GM18907 (cell line): ENCODE results near the gene SUSD3.
A peak's percentile ranks its signal among the peaks of the same experiment; 100 is the strongest.
"Not testable (repeated sequence)": the region's sequence is repeated elsewhere in the genome, so short reads cannot be mapped to it uniquely, and the experiment has no call there.

Source experiments
- ATAC-seq: cut with Tn5 transposase; IDR thresholded peaks from one replicate; pipeline ENCODE4 v1.9.1; 2021; ENCODE audit warnings: mild to moderate bottlenecking, moderate library complexity; ENCODE audit not compliant: unreplicated experiment

The SUSD3 gene

GRCh38 chr9:93091453-93092081 lies 33.1 kb downstream of the SUSD3 start:
- no peak for ATAC-seq

DNA sequence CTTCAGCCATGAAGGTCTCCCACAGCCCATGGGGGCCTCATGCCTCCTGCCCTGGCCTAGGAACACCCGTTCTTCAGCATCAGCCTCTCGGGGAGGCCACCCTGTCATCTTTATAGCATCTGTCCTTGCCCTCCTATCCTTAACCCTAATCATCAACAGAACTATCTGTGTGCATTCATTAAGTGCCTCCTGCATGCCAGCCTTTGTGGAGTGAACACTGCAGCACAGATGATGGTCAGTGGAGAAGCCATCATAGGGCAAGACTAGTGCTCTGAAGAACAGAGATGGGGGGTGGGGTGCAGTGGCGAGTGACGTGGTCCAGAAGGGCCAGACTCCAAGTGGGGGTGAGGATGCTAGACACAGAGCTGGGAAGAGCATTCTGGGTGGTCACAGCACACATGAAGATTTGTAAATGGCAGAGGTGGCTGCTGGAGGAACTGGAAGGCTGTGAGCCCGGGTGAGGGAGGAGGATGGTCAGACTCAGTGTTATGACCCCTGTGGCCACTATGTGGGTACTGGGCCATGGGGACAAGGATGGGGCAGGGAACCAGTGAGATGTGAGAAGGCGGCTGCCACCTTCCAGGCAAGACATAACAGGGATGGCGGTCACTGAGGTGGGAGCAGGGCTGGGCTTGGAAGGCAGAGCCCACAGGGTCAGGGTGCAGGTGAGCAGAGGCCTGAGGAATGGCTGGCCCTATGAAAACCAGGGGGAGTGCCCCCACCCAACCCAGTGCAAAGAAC lies 33.9 kb downstream of the SUSD3 start:
- ATAC-seq = no peak

DNA sequence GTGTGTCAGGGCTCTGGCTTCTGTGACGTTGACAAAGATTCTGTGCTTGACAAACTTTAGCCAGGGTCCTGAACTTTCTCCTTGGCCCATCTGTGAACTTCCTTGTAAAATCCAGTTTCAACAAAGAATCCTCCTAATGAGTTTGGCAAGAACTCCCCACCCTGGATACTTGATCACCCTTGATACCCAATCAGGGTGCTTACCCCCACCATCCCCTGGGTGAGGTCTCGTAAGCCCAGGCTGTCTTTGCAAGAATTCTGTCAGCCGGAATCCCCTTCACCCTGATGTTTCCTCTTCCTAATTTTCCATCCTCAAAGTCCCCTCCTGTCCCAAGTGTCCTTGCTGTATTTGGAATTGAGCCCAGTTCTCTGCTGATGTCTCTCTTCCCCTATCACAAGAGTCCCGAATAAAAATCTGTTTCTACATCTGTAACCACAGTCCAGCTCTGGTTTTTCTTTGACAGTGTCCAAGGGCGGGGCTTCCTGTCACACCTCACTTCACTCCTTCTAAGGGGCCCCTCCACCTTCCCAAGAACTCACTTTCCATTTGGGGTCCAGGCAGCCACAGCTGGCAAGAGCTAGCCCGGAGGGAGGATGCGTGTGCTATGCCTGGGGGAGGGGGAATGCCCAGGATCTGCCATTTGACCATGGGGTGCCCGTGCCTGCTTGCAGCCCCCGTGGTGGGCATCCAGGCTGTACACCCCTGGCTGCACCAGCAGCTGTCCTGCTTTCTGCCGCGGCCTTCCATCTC lies 34.8 kb downstream of the SUSD3 start:
- ATAC-seq = no peak

GRCh38 chr9:93093877-93094657 lies 35.6 kb downstream of the SUSD3 start:
- no peak for ATAC-seq

- ATAC-seq = no peak
These were observed 36.2 kb downstream of the SUSD3 start for GRCh38 chr9:93094658-93095204.

- ATAC-seq = peak; percentile 65
These were observed 37.0 kb downstream of the SUSD3 start for GRCh38 chr9:93095205-93096130.

- peak; percentile 51 for ATAC-seq
These were observed 37.8 kb downstream of the SUSD3 start, which contains the start of gene CARD19 for GRCh38 chr9:93096131-93096802. Gene CARD19, plus strand, starts transcription at chr9:93096217. Its CDS starts 129 bp downstream, at chr9:93096346.

- no peak for ATAC-seq
These were observed 38.4 kb downstream of the SUSD3 start for GRCh38 chr9:93096811-93097382.

- ATAC-seq = no peak
These were observed 39.2 kb downstream of the SUSD3 start for GRCh38 chr9:93097511-93098201.

GRCh38 chr9:93098236-93098946 lies 39.9 kb downstream of the SUSD3 start:
- ATAC-seq = no peak

DNA sequence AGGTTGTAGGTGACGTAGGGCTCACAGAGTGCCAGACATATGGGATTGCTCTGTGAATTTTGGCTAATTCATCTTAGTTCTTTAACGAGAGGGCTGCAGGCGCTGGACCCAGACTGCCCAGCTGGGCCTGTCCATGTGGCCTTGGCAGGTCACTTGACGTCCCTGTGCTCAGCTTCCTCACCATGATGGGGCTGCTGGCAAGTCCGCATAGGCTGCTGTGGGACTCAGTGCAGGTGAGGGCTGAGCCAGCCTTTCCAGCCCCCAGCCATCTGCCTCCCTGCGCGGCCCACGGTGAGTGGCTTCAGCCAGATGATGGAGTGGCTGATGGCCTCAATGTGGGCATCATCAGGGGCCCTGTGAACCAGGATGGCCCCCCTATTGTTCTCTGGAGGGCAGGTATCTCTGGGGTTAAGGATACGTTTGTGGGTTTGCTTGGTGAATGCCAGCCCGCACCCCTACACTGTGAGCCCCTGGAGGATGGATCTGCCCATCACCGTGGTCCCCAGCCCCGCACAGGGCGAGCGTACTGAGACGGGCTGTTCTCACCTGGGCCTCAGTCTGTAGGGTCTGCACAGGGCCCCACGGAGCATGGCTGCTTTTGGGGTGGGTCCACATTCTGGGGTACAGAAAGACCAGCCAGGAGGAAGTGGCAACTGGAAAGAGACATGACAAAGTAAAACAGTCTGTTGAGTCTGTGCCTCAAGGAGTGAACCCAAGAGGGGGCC lies 41.2 kb downstream of the SUSD3 start:
- ATAC-seq = no peak

GRCh38 chr9:93100276-93100636 lies 41.8 kb downstream of the SUSD3 start:
- no peak for ATAC-seq

GRCh38 chr9:93101086-93101485 lies 42.6 kb downstream of the SUSD3 start:
- not testable (repeated sequence) for ATAC-seq

DNA sequence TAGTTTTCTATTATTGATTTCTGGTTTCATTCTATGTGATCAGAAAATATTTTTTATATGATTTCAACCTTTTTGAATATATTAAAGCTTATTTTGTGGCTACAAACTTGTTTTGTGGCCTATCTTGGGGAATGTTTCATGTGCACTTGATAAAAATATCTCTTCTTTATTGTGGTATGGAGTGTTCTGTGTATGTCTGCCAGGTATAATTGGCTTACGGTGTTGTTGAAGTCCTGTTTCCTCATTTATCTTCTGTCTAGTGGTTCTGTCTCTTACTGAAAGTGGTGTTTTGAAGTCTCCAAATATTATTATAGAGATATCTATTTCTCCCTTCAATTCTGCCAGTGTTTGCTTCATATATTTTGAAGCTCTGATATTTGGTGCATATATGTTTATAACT lies 47.1 kb downstream of the SUSD3 start:
- no peak for ATAC-seq

- no peak for ATAC-seq
These were observed 48.8 kb downstream of the SUSD3 start for GRCh38 chr9:93107151-93107824.

- ATAC-seq = no peak
These were observed 49.3 kb downstream of the SUSD3 start for GRCh38 chr9:93107825-93108161.
